H1 (cell line): ENCODE data around the gene ZNF133.

ENCODE experiments used
- CTCF ChIP-seq, 3 experiments: IDR thresholded peaks; 1 replicate in 2 of 3; 2 replicates in 1 of 3; pipeline versions ENCODE4 v1.5.1 to v1.6.1; 2011; ENCODE audit warnings: low read length in 3 of 3, mild to moderate bottlenecking in 3 of 3, inconsistent platforms in 2 of 3, low read depth in 1 of 3, moderate library complexity in 1 of 3; ENCODE audit not compliant: insufficient read depth in 1 of 3; ENCODE audit errors: control extremely low read depth in 1 of 3
- GTF2F1 ChIP-seq: IDR thresholded peaks from 2 replicates; pipeline ENCODE4 v1.6.1; 2012; ENCODE audit warnings: low read depth, low read length, improper control_type of control experiment, borderline replicate concordance
- JUND ChIP-seq: IDR thresholded peaks from 2 replicates; pipeline ENCODE4 v1.6.1; 2011; ENCODE audit warnings: mild to moderate bottlenecking, improper control_type of control experiment, low read length
- PHF8 ChIP-seq: fragments of 200-600 bp; sonication (generic); conservative IDR thresholded peaks from 2 replicates; pipeline ENCODE4 v1.7.1; 2012; ENCODE audit warnings: low read depth, mild to moderate bottlenecking, inconsistent platforms, low read length, moderate library complexity
- POLR2A ChIP-seq, 2 experiments: IDR thresholded peaks; 1 replicate in 1 of 2; 2 replicates in 1 of 2; pipeline ENCODE4 v1.6.1; 2011; ENCODE audit warnings: low read depth in 2 of 2, low read length in 2 of 2, mild to moderate bottlenecking in 2 of 2; ENCODE audit errors: control extremely low read depth in 1 of 2
- RAD21 ChIP-seq, 2 experiments: IDR thresholded peaks in 1 of 2; conservative IDR thresholded peaks in 1 of 2; 2 replicates each; pipeline ENCODE4 v1.6.1; 2011; ENCODE audit warnings: low read depth in 2 of 2, low read length in 2 of 2, improper control_type of control experiment in 1 of 2, inconsistent platforms in 1 of 2, mild to moderate bottlenecking in 1 of 2, moderate library complexity in 1 of 2
- SP2 ChIP-seq: IDR thresholded peaks from 2 replicates; pipeline ENCODE4 v1.6.1; 2012; ENCODE audit warnings: mild to moderate bottlenecking, low read length, inconsistent platforms
- TEAD4 ChIP-seq: IDR thresholded peaks from 2 replicates; pipeline ENCODE4 v1.6.1; 2012; ENCODE audit warnings: low read depth, low read length, inconsistent platforms, mixed read lengths

GRCh38 chr20:18263723-18264122, 24.6 kb upstream of the ZNF133 start:
- TF ChIP-seq CTCF (IDR thresholded peaks at IDR 0.05; ENCODE audit: control extremely low read depth in 1 of 3, insufficient read depth in 1 of 3, low read depth in 1 of 3, low read length in 3 of 3) (no peak), RAD21 (IDR thresholded peaks at IDR 0.05 in 1 of 2, conservative IDR thresholded peaks at IDR 0.05 in 1 of 2; ENCODE audit: low read depth in 2 of 2, low read length in 2 of 2) (no peak), POLR2A (IDR thresholded peaks at IDR 0.05; ENCODE audit: control extremely low read depth in 1 of 2, low read depth in 2 of 2, low read length in 2 of 2) (no peak), PHF8 (no peak), TEAD4 (no peak), JUND (no peak), GTF2F1 (no peak), SP2 (no peak)
